Sigmoid colon (tissue), 7 donors: ENCODE results near the gene MLH3. TPM values are rescaled to one million over a fixed set of nuclear protein-coding genes. Genes with fewer than 3 reads are reported as not detected.

Experiments
- DNase-seq: peaks from one replicate; pipeline ENCODE4 v3.0.0-alpha.2; 2019
- H3K27ac ChIP-seq, 4 donors: fragments of 200-600 bp; sonication (generic); one replicate each; pipeline ENCODE4 v1.5.1; 2016 to 2019; ENCODE audit warnings: mild to moderate bottlenecking in 1 of 4
- H3K27me3 ChIP-seq, 3 donors: fragments of 200-600 bp; sonication (generic); one replicate each; pipeline ENCODE4 v1.5.1; 2019; ENCODE audit warnings: mild to moderate bottlenecking in 1 of 3
- H3K36me3 ChIP-seq, 4 donors: fragments of 200-600 bp; sonication (generic); one replicate each; pipeline ENCODE4 v1.5.1; 2016 to 2019
- H3K4me1 ChIP-seq, 4 donors: fragments of 200-600 bp; sonication (generic); one replicate each; pipeline ENCODE4 v1.5.1; 2017 to 2019
- H3K4me3 ChIP-seq, 4 donors: fragments of 200-600 bp; sonication (generic); one replicate each; pipeline ENCODE4 v1.5.1; 2017 to 2019; ENCODE audit warnings: mild to moderate bottlenecking in 2 of 4, moderate library complexity in 1 of 4
- H3K9me3 ChIP-seq, 4 donors: fragments of 200-600 bp in 3 of 4; sonication (generic) in 3 of 4; one replicate each; pipeline versions ENCODE4 v1.5.1 to v1.6.1; 2013 to 2019
- EP300 ChIP-seq, 4 donors: sonication (generic); formaldehyde crosslinking; IDR thresholded peaks; one replicate each; pipeline ENCODE4 v1.6.1; 2017; ENCODE audit warnings: antibody characterized with exemption in 4 of 4
- POLR2A ChIP-seq, 2 donors: fragments of 450-650 bp; IDR thresholded peaks; one replicate each; pipeline ENCODE4 v1.6.1; 2016; ENCODE audit warnings: antibody characterized with exemption in 2 of 2, mild to moderate bottlenecking in 2 of 2, moderate library complexity in 2 of 2
- POLR2AphosphoS5 ChIP-seq, 4 donors: sonication (generic); formaldehyde crosslinking; IDR thresholded peaks; one replicate each; pipeline ENCODE4 v1.6.1; 2017; ENCODE audit warnings: antibody characterized with exemption in 4 of 4
- WGBS, 2 donors: extraction: QIAGEN DNeasy Blood & Tissue Kit; methylation state at CpG; one replicate each; pipeline ENCODE4 v1.1.7; 2013; 5-methylcytosine and 5-hydroxymethylcytosine counted together
- intact Hi-C: fragments of 100-400 bp; cut with DNase I; formaldehyde crosslinking; loops from one replicate; pipeline ENCODE4 v1.15.1; 2023
- polyA plus RNA-seq, 3 donors: library from polyadenylated mRNA; stranded (reverse); fragments of 200-250 nt; gene quantifications; one replicate each; pipeline ENCODE4 v1.2.3, GENCODE V29; 2013
- total RNA-seq, 4 donors: library from RNA; depleted of rRNA; stranded (reverse); fragments of >200 nt; gene quantifications; one replicate each; pipeline ENCODE4 v1.1.0, GENCODE V29; 2016
- TF ChIP-seq, protein P1 (sequence below), 4 experiments: fragments of 450-650 bp in 3 of 4; fragments of 200-600 bp in 1 of 4; IDR thresholded peaks; one replicate each; pipeline ENCODE4 v1.5.1; 2016 to 2019; ENCODE audit warnings: antibody characterized with exemption in 4 of 4, mild to moderate bottlenecking in 3 of 4, moderate library complexity in 2 of 4
- donor health status: healthy with polysubstance abuse.
- donor health status: Bipolar disorder and iron deficiency.
- donor health status: healthy.

Gene MLH3
- total and polyA plus RNA-seq, 7 donors, result 3.6 to 42.9 (median 30.0) TPM

DNA sequence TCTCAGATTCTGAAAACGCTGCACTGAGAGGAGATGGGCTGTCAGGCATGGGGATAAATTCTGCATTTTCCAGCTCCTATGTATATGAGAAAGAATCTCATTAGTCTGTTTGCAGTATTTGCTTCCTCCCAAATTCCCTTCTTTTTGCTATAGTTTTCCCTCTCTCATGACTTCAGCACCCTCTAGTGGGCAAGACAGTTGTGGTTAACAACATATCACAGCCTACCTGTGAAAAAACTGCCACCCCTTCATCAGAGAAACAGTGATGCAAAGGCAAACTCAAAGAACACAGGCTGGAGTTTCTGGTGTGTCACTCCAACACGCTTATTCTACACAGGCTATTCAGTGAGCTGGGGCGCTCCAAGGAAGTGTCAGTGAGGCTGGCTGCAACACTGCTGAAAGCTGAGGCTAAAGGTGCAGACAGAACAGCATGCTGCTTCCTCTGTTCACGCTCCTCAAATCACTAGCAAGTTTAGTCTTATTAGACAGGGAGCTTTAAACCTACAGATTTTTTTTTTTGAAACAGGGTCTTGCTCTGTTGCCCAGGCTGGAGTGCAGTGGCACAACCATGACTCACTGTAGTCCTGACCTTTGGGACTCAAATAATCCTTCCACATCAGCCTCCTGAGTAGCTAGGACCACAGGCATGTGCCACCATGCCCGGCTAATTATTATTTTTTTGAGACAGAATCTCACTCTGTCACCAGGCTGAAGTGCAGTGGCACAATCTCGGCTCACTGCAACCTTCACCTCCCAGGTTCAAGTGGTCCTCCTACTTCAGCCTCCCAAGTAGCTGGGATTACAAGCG, 37.5 kb upstream of the MLH3 start:
- DNase-seq, result no peak
- peaks cover 35 to 98% (median 58%) of the 10 kb centered on the region in 4 donors for H3K36me3 ChIP-seq
- 69 to 78% methylated on average over 7 of the region's 7 CpGs for WGBS, 2 donors

DNA sequence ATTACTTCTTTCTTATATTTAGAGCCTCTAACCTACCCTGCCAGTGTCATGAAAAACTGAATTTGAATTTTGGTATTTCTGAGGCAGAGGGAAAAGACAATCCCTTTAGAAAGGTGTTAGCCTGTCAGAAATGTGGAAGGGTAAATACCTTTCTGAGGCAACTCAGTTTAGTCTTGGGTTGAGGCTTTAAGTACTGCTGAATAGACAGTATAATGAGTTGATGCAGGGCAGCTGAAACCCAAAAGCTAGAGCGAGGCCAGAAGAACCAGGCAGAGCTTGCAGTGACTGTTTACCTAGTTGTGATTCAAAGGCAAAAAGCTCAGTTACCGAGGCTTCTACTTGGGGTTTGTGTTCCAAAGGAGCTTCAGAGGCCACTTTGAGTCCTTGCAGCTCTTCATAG, 36.9 kb upstream of the MLH3 start:
- Histone ChIP-seq H3K27ac (no peak overlapping the region), H3K27me3 (no peaks in the 10 kb centered on the region), H3K9me3 (no peaks in the 10 kb centered on the region), H3K4me3 (no peak overlapping the region), H3K36me3 (peaks cover 32 to 98% (median 60%) of the 10 kb centered on the region in 4 donors), H3K4me1 (no peaks in the 10 kb centered on the region)
- no peak for DNase-seq
- 90 to 93% methylated on average over 2 of the region's 2 CpGs for WGBS, 2 donors
- TF ChIP-seq, protein P1, sequence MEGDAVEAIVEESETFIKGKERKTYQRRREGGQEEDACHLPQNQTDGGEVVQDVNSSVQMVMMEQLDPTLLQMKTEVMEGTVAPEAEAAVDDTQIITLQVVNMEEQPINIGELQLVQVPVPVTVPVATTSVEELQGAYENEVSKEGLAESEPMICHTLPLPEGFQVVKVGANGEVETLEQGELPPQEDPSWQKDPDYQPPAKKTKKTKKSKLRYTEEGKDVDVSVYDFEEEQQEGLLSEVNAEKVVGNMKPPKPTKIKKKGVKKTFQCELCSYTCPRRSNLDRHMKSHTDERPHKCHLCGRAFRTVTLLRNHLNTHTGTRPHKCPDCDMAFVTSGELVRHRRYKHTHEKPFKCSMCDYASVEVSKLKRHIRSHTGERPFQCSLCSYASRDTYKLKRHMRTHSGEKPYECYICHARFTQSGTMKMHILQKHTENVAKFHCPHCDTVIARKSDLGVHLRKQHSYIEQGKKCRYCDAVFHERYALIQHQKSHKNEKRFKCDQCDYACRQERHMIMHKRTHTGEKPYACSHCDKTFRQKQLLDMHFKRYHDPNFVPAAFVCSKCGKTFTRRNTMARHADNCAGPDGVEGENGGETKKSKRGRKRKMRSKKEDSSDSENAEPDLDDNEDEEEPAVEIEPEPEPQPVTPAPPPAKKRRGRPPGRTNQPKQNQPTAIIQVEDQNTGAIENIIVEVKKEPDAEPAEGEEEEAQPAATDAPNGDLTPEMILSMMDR (IDR thresholded peaks at IDR 0.05), result no peak
- TF ChIP-seq EP300 (IDR thresholded peaks at IDR 0.05), result no peak
- no peak for TF ChIP-seq POLR2AphosphoS5 (IDR thresholded peaks at IDR 0.05)
- TF ChIP-seq POLR2A (IDR thresholded peaks at IDR 0.05), result no peak
- intact Hi-C loops, result loop anchor here (2.0 kb wide), 1 partner anchor 141 kb away; no protein-coding TSS in a partner anchor

More for the DNA sequence above, 37.5 kb upstream of the MLH3 start:
- no peaks in the 10 kb centered on the region for H3K9me3 ChIP-seq
- no peak for TF ChIP-seq POLR2A (IDR thresholded peaks at IDR 0.05)
- TF ChIP-seq, protein P1 (IDR thresholded peaks at IDR 0.05), result peak; percentile 36 to 76 (median 72)
- no peak overlapping the region for H3K4me3 ChIP-seq
- H3K4me1 ChIP-seq, result no peaks in the 10 kb centered on the region
- intact Hi-C loops, result loop anchor here (2.0 kb wide), 1 partner anchor 142 kb away; no protein-coding TSS in a partner anchor
- no peak overlapping the region for H3K27ac ChIP-seq
- H3K27me3 ChIP-seq, result no peaks in the 10 kb centered on the region

DNA sequence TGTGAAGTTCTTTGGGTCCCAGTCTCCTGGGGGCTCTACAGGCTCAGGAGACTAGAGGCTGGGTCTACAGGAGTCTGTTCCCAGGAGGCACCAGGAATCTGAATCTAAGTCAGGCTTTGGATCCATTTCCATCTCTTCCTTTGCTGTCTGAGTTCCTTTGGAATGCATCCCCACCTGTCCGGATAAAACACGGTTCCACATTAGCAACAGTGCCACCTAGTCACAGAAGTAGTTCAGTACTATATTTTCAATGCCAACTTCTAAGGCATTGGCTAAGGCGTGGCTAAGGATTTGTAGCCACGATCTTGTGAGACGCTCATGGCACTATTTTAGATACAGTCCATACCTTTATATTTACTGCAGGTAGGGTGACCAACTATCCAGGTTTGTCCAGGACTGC, 33.2 kb upstream of the MLH3 start:
- peaks cover 0 to 21% (median 16%) of the 10 kb centered on the region in 4 donors for H3K4me1 ChIP-seq
- 20 to 64% methylated on average over 5 of the region's 5 CpGs for WGBS, 2 donors
- intact Hi-C loops, result loop anchor here (5.0 kb wide), 1 partner anchor 37 kb away; no protein-coding TSS in a partner anchor
- peaks cover 23 to 69% (median 46%) of the 10 kb centered on the region in 4 donors for H3K36me3 ChIP-seq
- no peaks in the 10 kb centered on the region for H3K9me3 ChIP-seq
- TF ChIP-seq POLR2AphosphoS5 (IDR thresholded peaks at IDR 0.05), result no peak
- TF ChIP-seq, protein P1 (IDR thresholded peaks at IDR 0.05), result peak in 1 of 4 experiments; percentile 9
- H3K27me3 ChIP-seq, result no peaks in the 10 kb centered on the region
- H3K4me3 ChIP-seq, result no peak overlapping the region
- H3K27ac ChIP-seq, result no peak overlapping the region
- no peak for DNase-seq

DNA sequence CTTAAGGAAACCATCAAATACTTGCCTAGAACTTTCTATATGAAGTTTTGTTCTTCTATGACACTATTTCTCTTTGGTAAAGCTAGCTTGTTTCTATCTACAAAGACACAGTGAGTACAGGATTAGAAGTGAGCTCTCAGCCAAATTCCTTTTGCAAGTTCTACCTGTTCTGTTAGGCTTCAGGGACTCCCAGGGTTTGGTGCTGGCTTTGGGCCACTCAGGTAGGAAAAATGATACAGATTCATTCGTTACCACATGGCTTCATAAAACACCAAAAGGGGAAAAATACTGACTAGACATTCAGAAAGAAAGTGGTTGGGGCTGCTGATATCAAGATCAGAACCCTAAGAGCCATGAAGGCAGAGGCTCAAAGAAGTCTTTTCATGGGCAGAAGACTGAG, 32.0 kb upstream of the MLH3 start:
- Histone ChIP-seq H3K4me1 (peaks cover 0 to 27% (median 19%) of the 10 kb centered on the region in 4 donors), H3K9me3 (no peaks in the 10 kb centered on the region), H3K36me3 (peaks cover 23 to 58% (median 44%) of the 10 kb centered on the region in 4 donors), H3K27ac (no peak overlapping the region), H3K4me3 (no peak overlapping the region), H3K27me3 (no peaks in the 10 kb centered on the region)
- intact Hi-C loops, result loop anchor here (5.0 kb wide), 1 partner anchor 36 kb away; no protein-coding TSS in a partner anchor
- no peak for TF ChIP-seq POLR2A (IDR thresholded peaks at IDR 0.05)
- TF ChIP-seq, protein P1 (IDR thresholded peaks at IDR 0.05), result no peak
- TF ChIP-seq EP300 (IDR thresholded peaks at IDR 0.05), result no peak
- no peak for TF ChIP-seq POLR2AphosphoS5 (IDR thresholded peaks at IDR 0.05)
- DNase-seq, result no peak
- 89 to 95% methylated on average over 1 of the region's 1 CpG for WGBS, 2 donors
